GM21381 (cell line): ENCODE results near the gene MLYCD.
A peak's percentile ranks its signal among the peaks of the same experiment; 100 is the strongest.

ENCODE experiments used
- ATAC-seq: cut with Tn5 transposase; IDR thresholded peaks from one replicate; pipeline ENCODE4 v1.9.1; 2021; ENCODE audit warnings: mild to moderate bottlenecking, moderate library complexity; ENCODE audit not compliant: unreplicated experiment

The MLYCD gene

DNA sequence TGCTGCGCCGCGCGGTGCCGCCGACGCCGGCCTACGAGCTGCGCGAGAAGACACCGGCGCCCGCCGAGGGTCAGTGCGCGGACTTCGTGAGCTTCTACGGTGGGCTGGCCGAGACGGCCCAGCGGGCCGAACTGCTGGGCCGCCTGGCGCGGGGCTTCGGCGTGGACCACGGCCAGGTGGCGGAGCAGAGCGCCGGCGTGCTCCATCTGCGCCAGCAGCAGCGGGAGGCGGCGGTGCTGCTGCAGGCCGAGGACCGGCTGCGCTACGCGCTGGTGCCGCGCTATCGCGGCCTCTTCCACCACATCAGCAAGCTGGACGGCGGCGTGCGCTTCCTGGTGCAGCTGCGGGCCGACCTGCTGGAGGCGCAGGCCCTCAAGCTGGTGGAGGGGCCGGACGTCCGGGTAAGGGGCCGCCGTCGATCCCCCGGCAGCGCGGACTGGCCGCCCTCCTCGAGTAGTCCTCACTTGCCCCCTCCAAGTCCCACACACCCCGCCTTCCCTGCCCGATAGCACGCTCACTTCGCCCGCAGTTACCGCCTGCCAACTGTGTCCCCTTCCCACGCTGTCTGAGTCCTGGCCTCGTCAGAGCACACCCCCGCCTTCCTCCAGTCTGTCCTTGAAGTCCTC lies 470 bp downstream of the MLYCD start:
- peak; percentile 54 for ATAC-seq

DNA sequence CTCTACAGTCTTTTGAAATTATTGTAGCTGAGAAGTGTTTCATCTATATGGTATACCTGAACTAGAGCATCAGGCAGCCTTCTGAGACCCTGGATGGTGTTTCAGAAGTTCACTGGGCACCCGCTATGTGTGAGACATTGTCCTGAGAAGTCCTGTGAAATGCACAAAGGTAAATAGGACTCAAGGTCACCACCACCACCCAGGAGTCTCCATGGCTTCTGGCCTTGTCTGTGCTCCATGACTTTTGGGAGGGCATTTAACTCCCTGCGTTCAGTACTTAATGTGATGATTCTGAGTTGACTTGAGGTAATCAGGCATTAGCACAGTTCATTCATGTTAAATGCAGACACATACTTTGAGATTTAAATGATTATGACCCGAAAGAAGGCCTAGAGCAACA lies 1.1 kb downstream of the MLYCD start:
- no peak for ATAC-seq

DNA sequence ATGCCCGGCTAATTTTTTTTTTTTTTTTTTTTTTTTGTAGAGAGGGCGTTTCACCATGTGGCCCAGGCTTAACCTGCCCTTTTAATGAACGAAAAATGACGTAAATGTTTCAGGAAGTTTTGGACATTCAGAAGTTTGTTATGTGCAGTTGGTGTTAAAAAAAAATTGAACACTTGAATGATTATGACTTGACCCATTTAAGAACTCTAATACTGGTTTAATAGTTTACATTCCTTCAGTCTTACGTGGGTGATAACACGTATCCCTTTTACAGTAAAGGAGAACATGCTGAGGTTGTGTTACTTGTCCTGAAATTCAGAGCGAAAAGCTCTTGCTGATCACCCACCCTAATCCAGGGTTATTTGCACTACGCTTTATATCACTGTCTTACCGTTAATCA lies 1.7 kb downstream of the MLYCD start:
- ATAC-seq: no peak

DNA sequence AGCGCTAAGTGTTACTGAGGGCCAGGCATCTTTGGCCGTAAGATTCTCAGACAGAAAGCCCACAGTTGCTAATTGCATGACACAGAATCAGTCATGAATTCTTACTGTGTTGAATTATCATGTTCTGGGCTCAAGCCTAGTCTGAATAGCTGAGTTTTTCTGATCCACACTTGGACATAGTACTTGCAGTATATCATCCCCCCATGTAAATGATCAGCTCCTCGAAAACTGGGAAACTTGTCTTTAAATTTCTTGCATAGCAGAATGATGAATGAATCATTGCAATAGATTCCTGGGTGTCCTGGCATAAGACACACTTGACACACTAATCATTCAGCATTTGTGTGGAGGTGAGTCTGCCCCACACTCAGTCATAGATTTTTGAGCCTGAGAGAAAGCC lies 2.2 kb downstream of the MLYCD start:
- no peak for ATAC-seq

DNA sequence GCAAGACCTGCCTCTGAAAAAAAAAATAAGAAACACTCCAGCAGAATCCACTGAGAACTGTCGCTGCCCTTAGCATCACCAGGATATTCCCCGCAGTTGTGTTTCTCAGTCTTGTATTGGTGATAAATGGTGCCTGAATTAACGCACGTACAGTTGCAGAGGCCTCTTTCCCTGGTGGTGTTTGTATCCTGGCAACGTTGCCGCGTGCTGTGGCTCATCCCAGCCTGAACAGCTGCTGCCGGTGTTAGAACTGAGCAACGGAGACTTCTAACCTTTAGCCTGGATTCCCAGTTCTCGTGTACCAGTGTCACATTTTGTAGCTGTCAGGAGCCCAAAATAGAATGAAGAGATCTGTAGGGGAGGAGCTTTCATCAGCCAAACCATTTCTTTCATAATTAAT lies 4.8 kb downstream of the MLYCD start:
- ATAC-seq: no peak

DNA sequence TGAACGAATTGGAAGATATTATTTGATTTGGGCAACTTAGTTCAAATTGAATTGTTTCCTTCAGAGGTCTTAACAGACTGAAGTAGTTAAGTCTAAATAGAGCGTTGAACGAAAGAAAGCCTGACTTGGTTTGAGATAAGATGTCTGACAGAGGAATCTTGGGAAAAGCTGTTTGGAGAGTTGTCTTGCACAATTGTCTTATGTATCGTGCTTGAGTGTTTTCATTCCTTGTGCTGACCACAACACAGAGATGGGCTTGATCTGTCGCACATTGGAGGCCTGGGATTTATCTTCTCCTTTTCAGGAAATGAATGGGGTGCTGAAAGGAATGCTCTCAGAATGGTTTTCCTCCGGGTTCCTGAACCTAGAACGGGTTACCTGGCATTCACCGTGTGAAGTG lies 7.8 kb downstream of the MLYCD start:
- no peak for ATAC-seq

DNA sequence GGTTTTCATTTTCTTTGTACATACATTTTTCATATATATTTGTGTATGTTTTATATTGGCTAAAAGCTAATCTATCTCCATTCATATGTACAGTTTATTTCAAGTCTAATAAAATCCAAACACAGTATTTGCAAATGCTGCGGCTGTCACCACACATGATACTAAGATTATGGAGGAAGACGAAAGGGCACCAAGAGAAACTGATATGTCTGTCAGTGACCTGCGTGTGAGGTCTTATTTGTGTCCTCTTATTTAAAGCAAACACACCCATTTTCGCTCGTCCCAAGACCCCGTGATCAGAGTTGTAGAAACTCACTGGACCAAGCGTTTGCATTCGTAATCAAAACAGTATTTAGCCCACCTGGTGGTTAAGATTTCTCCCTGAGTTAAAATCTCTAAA lies 8.2 kb downstream of the MLYCD start:
- ATAC-seq: no peak

DNA sequence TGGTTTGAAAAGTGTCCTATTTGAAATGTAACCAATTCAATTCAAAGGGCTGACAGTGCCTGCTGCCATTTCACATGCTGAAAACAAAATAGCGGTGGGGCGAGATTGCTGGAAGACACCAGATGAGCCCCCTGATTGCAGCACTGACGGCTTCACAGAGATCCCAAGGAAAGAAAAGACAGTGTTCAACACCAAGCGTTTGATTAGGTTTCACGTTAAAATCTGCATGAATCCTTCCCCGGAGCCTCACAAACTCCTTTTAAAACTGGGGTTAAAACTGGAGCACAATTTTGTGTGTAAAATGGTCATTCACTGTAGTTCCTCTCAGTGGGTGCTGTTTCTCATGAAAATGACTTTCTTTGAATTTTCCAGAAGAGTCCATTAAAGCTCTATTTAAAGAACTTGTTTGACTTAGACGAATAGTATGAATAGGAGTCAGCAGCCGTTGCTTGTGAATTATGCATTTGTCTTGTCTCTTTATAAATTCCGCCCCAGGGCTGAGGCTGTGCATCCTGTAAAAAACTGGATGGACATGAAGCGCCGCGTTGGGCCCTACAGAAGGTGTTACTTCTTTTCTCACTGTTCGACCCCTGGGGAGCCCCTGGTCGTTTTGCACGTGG lies 8.8 kb downstream of the MLYCD start:
- no peak for ATAC-seq

DNA sequence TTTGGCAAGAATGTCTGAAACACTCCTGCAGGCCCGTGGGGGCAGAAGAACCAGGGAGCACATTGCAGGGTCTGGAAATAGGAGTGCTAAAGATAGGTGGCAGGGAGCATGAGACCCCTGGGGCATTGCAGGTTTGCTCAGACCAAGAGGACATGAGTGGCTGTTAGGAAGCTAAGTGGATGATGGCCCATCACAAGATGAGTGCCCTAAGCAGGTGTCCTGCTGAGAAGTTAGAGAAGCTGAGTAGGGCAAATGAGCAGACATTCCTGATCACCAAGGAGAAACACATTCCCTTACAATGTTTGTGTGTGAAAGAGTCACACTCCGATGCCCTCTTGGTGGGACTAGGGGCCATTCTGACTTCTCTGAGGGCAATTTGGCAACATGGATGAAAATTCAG lies 9.9 kb downstream of the MLYCD start:
- ATAC-seq: no peak

DNA sequence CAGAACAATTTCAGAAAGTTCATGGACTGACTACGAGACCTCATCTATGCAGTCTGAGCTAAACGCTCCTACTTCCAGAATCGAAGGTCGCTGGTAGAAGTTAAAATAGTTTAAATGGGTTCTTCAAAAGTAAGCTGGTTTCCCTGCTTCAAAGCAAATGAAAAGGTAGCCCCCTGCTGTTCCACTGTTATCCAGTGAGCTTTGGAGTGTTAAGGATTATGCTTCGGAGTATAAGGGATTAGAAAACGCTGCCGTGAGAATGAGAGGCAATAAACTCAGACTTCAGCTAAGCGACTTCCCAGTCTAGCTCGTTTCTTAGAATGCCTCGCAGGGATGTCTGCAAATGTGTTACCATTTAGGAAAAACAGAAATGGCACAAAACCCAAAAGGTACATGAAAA lies 12.4 kb downstream of the MLYCD start:
- no peak for ATAC-seq

DNA sequence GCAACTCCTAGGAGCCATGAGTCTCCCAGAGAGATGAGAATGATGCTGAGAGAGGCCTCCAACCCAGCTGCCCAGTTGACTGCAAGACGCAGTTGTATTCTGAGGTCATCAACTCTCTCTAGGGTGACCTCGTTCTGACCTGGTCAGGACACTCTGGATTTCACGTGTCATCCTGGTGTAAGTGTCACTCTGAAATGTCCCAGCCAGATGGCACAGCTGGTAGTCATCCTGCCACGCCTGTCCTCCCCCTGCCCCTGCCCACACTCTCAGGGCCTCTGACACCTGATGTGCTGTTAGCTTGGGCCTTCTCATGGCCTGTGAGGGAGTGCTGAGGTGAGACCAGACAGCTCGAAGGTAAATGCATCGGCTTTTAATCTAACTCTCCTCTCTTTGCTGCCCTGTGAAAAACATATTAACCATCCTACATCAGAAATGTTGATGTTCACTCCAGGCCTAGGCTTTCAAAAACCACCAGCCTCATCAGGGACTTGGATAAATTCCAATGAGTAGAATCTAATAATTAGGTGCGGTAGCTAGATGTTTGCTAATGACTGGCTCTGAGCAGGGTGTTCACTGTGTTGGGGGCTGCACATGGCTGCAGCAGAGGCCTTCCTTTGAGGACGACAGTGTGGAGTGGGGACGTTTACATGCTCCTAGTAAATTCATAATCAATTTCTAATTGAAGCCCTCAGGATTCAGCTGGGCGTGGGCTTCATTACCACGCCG lies 13.8 kb downstream of the MLYCD start:
- ATAC-seq: no peak

DNA sequence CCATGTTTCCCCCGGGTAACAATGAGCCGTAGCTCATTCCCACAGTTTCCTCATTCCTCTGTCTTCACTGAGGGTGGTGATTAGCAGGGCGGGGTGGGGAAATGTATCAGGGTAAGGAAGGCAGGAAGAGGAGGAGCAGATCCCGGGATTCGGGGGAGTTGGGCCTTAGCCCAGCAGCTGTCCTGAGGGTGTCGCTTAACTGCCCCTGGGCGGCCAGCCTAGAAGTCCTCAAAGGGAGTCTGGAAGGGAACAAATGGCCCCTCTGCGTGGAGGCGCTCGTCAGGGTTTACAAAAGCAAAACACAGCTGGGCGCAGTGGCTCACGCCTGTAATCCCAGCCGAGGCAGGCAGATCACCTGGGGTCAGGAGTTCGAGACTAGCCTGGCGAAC lies 14.3 kb downstream of the MLYCD start:
- ATAC-seq: no peak

DNA sequence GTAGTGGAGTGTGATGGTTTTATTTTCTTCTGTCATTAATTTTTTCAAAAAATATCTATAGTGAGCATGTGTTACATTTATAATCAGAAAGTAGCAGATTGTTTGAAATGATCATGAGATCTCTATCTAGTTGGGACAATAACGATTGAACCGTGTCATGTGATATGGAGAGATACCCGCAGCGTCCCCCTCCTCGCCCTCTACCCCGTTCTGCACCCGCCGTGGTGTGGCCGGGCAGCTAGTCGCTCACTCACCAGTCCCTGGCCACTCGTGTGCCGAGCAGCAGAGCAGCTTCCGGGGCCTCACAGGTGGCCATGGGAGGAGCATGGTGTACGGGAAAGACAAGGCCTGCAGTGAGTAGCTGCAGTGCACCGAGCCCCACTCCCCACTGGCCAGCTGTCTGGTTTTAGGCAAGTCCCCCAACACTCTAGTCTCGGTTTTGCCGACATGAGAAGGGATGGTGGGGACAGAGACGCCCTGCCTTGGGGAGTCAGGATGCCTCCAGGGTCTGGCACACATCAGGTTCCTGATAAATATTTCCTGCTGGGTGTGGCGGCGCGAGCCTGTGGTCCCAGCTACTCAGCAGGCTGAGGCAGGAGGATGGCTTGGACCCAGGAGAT lies 15.3 kb downstream of the MLYCD start:
- no peak for ATAC-seq

DNA sequence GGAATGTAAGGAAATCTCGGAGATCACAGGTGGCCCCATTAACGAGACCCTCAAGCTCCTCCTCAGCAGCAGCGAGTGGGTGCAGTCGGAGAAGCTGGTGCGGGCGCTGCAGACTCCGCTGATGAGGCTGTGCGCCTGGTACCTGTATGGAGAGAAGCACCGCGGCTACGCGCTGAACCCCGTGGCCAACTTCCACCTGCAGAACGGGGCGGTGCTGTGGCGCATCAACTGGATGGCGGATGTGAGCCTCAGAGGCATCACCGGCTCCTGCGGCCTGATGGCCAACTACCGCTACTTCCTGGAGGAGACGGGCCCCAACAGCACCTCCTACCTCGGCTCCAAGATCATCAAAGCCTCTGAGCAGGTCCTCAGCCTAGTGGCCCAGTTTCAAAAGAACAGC lies 16.2 kb downstream of the MLYCD start:
- ATAC-seq: no peak

DNA sequence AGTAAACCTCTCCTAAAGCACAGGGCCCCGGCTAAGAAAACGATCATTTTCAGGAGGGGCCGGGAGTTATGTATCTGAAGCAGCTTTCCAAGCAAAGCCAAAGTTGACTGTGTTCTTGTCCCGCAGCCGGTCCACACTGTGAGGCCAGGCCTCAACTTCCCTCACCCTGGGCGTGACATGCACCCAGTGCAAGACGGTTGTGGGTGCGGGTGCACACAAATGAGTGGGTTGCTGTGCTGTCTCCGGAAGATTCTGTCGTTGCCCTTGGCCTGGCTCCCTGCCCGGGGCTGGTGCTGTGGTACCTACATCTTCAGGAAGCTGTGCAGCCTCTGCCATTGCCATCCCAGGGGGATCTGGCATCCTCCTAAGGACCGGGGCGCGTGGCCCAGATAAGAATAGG lies 16.6 kb downstream of the MLYCD start:
- no peak for ATAC-seq

DNA sequence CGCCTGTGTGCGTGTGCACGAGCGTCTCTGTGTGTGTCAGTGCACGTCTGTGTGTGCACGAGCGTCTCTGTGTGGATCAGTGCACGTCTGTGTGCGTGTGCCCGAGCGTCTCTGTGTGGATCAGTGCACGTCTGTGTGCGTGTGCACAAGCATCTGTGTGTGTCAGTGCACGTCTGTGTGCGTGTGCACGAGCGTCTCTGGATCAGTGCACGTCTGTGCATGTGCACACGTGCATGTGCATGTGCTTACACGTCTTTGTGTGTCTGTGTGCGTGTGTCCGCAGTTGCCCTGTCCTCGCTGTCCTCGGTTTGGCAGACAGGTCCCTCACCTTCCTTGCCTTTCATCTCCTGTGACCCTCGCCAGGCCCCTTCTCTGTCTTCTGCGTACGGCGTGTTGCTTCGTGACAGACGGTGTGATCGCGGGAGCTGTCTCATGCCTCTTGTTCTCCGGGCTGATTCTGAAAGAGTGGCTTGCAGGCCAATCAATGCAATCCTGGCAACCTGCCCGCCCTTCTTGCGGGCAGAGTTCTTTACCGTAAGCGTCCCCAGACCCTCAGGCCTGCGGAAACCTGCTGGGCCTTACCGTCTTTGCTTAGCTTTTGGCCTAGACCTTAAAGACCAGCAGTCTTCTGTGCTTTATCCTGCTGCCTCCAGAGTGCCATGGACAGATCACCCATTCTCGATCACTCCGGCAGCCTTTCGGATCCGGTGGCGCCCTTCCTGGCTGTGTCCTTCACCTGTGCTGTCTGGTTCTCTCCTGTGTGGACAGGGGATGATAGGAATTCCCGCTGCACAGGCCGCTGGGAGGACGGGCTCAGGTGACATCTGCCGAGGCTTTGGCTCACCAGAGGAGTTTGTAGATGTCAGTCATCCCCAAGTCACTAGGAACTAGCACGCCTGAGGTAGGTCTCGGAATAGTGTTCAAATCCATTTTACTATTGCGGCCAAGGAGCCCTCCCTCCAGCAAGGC lies 18.5 kb downstream of the MLYCD start:
- ATAC-seq: no peak

DNA sequence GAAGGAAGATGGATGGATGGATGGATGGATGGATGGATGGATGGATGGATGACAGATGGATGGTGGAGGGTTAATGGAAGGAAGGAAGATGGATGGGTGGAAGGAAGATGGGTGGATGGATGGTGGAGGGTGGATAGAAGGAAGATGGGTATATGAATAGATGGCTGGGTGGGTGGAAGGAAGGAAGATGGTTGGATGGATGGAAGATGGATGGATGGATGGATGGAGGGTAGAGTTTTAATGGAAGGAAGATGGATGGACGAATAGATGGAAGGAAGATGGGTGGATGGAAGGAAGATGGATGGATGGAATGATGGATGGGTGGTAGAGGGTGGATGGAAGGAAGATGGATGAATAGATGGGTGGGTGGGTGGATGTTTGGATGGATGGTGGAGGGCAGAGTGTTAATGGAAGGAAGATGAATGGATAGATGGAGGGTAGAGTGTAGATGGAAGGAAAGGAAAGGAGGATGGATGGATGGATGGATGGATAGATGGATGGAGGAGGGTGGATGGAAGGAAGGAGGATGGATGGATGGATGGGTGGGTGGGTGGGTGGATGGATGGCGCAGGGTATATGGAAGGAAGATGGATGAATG lies 22.1 kb downstream of the MLYCD start:
- ATAC-seq: no peak

DNA sequence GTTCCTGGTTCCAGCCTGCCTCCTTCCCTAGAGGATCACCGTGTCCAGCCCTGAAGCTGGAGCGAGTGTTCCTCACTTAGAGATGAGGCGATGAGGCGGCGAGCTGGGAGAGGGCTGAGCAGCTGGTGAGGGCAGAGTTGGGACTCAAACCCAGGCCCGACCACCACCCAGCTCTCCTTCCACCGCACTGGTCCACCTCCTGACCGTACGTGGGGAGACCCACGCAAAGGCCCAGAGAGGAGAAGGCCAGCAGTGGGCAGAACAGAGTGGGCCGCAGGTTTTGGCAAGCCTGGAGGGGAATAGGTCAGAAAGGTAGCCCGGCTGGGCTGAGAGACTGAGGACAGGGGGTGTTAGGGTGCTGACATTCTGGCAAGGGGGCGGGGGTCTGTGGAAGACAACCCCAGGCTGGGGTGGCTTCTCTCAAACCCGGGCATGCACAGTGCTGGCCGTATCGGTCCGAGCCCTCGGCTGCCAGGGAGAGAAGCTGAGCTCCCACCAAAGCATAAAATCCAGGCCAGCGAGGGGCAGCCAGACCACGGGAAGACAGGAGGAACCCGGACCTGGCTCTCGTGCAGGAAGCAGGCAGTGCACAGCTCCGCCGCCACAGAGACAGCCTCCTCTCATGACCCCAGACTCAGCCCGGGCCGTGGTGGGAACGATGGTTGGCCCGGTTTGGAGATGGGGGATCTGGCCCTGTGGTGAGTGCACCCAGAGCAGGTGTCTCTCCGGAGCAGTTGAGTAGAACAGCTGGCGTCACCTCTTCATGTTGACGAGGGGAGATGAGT lies 24.9 kb downstream of the MLYCD start:
- ATAC-seq: no peak

DNA sequence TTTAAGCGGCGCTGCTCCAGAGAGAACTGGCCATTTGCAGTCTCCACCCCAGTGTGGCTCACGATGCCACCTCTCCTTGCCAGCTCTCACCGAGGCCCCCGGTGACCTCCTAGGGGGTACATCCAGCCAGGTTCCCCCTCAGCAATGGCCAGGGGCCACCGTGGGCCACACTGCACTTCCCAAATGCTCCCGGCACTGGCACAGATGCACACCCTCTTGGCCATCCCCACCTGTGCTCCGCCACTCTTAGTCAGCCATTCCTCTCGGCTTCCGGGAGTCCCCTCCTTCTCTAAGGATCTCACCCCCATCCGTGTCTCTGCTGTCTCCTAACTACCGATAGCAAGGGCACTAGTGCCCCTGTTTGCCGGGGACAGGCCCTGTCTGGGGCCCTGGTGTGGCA lies 25.8 kb downstream of the MLYCD start:
- ATAC-seq: no peak
